BLaER1 (cell line): ENCODE data around the gene GRHPR.
"Not testable (repeated sequence)": the region's sequence is repeated elsewhere in the genome, so short reads cannot be mapped to it uniquely, and the experiment has no call there.

ENCODE experiments used
- H3K27ac ChIP-seq: shearing (Covaris generic); formaldehyde crosslinking; 2 replicates; pipeline ENCODE4 v1.8.1; 2022
- H3K27me3 ChIP-seq: shearing (Covaris generic); formaldehyde crosslinking; 2 replicates; pipeline ENCODE4 v1.8.1; 2022
- H3K36me3 ChIP-seq: shearing (Covaris generic); formaldehyde crosslinking; 2 replicates; pipeline ENCODE4 v1.8.1; 2022
- H3K4me1 ChIP-seq: shearing (Covaris generic); formaldehyde crosslinking; 2 replicates; pipeline ENCODE4 v1.8.1; 2022
- H3K4me2 ChIP-seq: shearing (Covaris generic); formaldehyde crosslinking; 2 replicates; pipeline ENCODE4 v1.8.1; 2022
- H3K4me3 ChIP-seq: shearing (Covaris generic); formaldehyde crosslinking; 2 replicates; pipeline ENCODE4 v1.8.1; 2022
- H3K9ac ChIP-seq: shearing (Covaris generic); formaldehyde crosslinking; 2 replicates; pipeline ENCODE4 v1.8.1; 2022
- H3K9me3 ChIP-seq: shearing (Covaris generic); formaldehyde crosslinking; 2 replicates; pipeline ENCODE4 v1.8.1; 2022
- H4K20me1 ChIP-seq: shearing (Covaris generic); formaldehyde crosslinking; 2 replicates; pipeline ENCODE4 v1.8.1; 2022
- Cebpa-rat ChIP-seq: shearing (Covaris generic); IDR thresholded peaks from 2 replicates; pipeline ENCODE4 v1.8.1; 2022

The GRHPR gene

GRCh38 chr9:37395663-37396062, 26.8 kb upstream of the GRHPR start:
- Histone ChIP-seq H3K4me2 (no peak overlapping the region), H3K4me1 (peaks cover 17% of the 10 kb centered on the region), H3K9me3 (no peaks in the 10 kb centered on the region), H3K4me3 (no peak overlapping the region), H3K27me3 (no peaks in the 10 kb centered on the region), H3K27ac (no peak overlapping the region), H3K9ac (no peak overlapping the region), H4K20me1 (no peaks in the 10 kb centered on the region), H3K36me3 (no peaks in the 10 kb centered on the region)
- no peak for TF ChIP-seq Cebpa-rat

GRCh38 chr9:37397948-37398347, 24.5 kb upstream of the GRHPR start:
- not testable (repeated sequence) for H3K4me2 ChIP-seq, H3K27ac ChIP-seq
- H3K4me1 ChIP-seq: peaks cover 23% of the 10 kb centered on the region

GRCh38 chr9:37398464-37399025, 24.0 kb upstream of the GRHPR start:
- Histone ChIP-seq H4K20me1 (no peaks in the 10 kb centered on the region), H3K27me3 (no peaks in the 10 kb centered on the region), H3K4me3 (no peak overlapping the region), H3K36me3 (no peaks in the 10 kb centered on the region), H3K9me3 (no peaks in the 10 kb centered on the region), H3K4me2 (no peak overlapping the region), H3K27ac (no peak overlapping the region), H3K9ac (no peak overlapping the region), H3K4me1 (peaks cover 27% of the 10 kb centered on the region)
- TF ChIP-seq Cebpa-rat: no peak

More at GRCh38 chr9:37397948-37398347, 24.5 kb upstream of the GRHPR start:
- not testable (repeated sequence) for H3K9me3 ChIP-seq, H3K9ac ChIP-seq, H4K20me1 ChIP-seq, H3K27me3 ChIP-seq, H3K36me3 ChIP-seq, H3K4me3 ChIP-seq

- peaks cover 27% of the 10 kb centered on the region for H3K4me1 ChIP-seq
- H3K4me3 ChIP-seq: no peak overlapping the region
- no peak overlapping the region for H3K4me2 ChIP-seq
- H3K27ac ChIP-seq: no peak overlapping the region
- no peak overlapping the region for H3K9ac ChIP-seq
- TF ChIP-seq Cebpa-rat: no peak
- no peaks in the 10 kb centered on the region for H4K20me1 ChIP-seq
- H3K9me3 ChIP-seq: no peaks in the 10 kb centered on the region
- no peaks in the 10 kb centered on the region for H3K27me3 ChIP-seq
- no peaks in the 10 kb centered on the region for H3K36me3 ChIP-seq
Observed at GRCh38 chr9:37399336-37399735, 23.2 kb upstream of the GRHPR start.

- H3K27me3 ChIP-seq: no peaks in the 10 kb centered on the region
Observed at GRCh38 chr9:37404590-37404989, 17.9 kb upstream of the GRHPR start.

GRCh38 chr9:37405350-37405749, 17.1 kb upstream of the GRHPR start:
- Histone ChIP-seq H3K9ac (no peak overlapping the region), H3K4me1 (peaks cover 54% of the 10 kb centered on the region), H3K4me2 (no peak overlapping the region), H3K36me3 (no peaks in the 10 kb centered on the region), H3K9me3 (no peaks in the 10 kb centered on the region), H4K20me1 (no peaks in the 10 kb centered on the region), H3K27ac (no peak overlapping the region), H3K27me3 (no peaks in the 10 kb centered on the region), H3K4me3 (no peak overlapping the region)
- TF ChIP-seq Cebpa-rat: no peak

More at GRCh38 chr9:37404590-37404989, 17.9 kb upstream of the GRHPR start:
- H3K4me1 ChIP-seq: peaks cover 50% of the 10 kb centered on the region
- H3K4me3 ChIP-seq: no peak overlapping the region
- no peaks in the 10 kb centered on the region for H3K36me3 ChIP-seq
- no peak overlapping the region for H3K27ac ChIP-seq
- no peaks in the 10 kb centered on the region for H3K9me3 ChIP-seq
- no peak for TF ChIP-seq Cebpa-rat
- no peak overlapping the region for H3K4me2 ChIP-seq
- H3K9ac ChIP-seq: no peak overlapping the region
- no peaks in the 10 kb centered on the region for H4K20me1 ChIP-seq

GRCh38 chr9:37405764-37406380, 16.6 kb upstream of the GRHPR start:
- Histone ChIP-seq H3K36me3 (no peaks in the 10 kb centered on the region), H3K27ac (no peak overlapping the region), H3K4me1 (peaks cover 60% of the 10 kb centered on the region), H3K9me3 (no peaks in the 10 kb centered on the region), H3K9ac (no peak overlapping the region), H3K4me2 (peak overlapping the region; percentile 75; the same call in 1 of the 2 replicates), H3K4me3 (no peak overlapping the region), H3K27me3 (no peaks in the 10 kb centered on the region), H4K20me1 (no peaks in the 10 kb centered on the region)
- TF ChIP-seq Cebpa-rat: peak; percentile 59; the same call in 1 of the 2 replicates

GRCh38 chr9:37406603-37407401, 15.7 kb upstream of the GRHPR start:
- Histone ChIP-seq H3K27ac (no peak overlapping the region), H3K4me2 (peak overlapping the region; percentile 75), H3K4me3 (no peak overlapping the region)

GRCh38 chr9:37407468-37407867, 15.0 kb upstream of the GRHPR start:
- Histone ChIP-seq H3K4me1 (peaks cover 74% of the 10 kb centered on the region), H3K27ac (no peak overlapping the region), H3K27me3 (no peaks in the 10 kb centered on the region), H3K36me3 (no peaks in the 10 kb centered on the region), H3K9me3 (no peaks in the 10 kb centered on the region), H3K4me3 (no peak overlapping the region), H3K4me2 (peak overlapping the region; percentile 75), H3K9ac (no peak overlapping the region), H4K20me1 (no peaks in the 10 kb centered on the region)
- TF ChIP-seq Cebpa-rat: no peak

More at GRCh38 chr9:37406603-37407401, 15.7 kb upstream of the GRHPR start:
- H4K20me1 ChIP-seq: no peaks in the 10 kb centered on the region
- H3K9me3 ChIP-seq: no peaks in the 10 kb centered on the region
- H3K27me3 ChIP-seq: no peaks in the 10 kb centered on the region
- TF ChIP-seq Cebpa-rat: no peak
- H3K36me3 ChIP-seq: no peaks in the 10 kb centered on the region
- no peak overlapping the region for H3K9ac ChIP-seq
- peaks cover 69% of the 10 kb centered on the region for H3K4me1 ChIP-seq
